Measurements from ENCODE around the gene PRSS36.
"Not testable (repeated sequence)": the region's sequence is repeated elsewhere in the genome, so short reads cannot be mapped to it uniquely, and the experiment has no call there.

Gene PRSS36

DNA sequence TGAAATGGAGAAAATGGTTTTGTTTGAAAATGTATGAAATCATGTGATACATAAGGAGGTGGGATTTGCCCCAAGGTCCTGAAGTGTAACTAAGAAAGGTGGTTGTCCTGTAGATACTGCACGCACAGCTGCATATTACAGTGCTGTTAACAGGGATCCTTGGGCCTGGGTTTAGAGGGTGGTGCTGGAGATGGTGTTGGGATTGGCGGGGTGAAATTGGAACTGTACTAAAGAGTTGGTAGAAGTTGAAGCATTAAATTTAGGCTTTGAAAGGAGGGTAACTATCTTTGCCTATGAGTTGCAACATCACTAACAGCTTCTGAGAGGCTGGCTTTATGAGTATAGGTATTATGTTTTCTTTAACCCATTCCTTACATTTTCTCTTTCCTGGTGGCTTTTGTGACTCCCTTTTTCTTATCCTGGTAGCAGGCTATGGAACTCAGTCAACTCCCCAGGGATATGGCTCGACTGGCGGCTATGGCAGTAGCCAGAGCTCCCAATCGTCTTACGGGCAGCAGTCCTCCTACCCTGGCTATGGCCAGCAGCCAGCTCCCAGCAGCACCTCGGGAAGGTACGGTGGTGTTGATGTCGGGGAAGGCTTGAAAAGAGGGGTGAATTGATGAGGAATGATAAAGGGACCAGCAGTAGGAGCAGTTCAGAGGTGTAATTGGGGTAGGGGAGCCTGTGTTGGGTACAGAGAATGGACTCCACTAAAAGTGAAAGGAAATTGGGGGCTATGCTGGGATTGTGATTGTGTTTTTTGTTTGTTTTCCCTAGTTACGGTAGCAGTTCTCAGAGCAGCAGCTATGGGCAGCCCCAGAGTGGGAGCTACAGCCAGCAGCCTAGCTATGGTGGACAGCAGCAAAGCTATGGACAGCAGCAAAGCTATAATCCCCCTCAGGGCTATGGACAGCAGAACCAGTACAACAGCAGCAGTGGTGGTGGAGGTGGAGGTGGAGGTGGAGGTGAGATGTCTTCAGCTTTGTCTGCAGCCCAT lies 33.9 kb upstream of the PRSS36 start:
- no peak for DNase-seq (ENCODE audit: low read depth)

GRCh38 chr16:31182391-31182790 lies 32.5 kb upstream of the PRSS36 start:
- DNase-seq (ENCODE audit: low read depth): no peak

DNA sequence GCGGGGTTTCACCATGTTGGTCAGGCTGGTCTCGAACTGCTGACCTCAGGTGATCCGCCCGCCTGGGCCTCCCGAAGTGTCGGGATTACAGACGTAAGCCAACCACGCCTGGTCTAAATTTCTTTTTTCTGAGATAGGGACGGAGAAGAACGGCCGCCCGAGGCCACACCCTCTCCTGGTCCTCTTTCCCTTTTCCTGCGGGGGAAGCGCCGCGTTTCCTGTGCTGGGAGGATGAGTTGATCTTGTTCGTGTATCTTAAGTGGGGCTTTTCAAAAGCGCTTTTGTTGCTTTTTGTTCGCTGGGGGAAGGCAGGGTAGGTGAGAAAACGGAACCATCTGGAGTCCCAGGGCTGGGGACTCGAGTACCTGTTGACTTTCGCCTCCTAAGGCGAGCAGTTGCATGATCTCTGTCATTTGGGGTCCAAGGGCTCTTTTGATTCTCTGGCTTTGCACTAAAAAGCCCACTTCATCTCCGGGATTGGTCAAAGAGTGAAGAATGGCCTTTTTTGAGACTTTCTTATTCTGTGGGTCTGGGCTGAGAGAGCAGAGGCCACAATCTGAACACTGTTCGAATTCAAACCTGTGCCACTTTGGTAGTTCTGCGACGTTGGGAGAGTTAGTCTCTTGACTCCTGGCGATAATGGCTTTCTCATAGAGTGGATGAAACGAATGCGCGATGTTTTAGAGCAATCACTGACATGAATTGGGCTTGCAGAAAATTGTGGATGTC lies 31.4 kb upstream of the PRSS36 start:
- DNase-seq (ENCODE audit: low read depth): no peak

- peak; percentile 86 for DNase-seq (ENCODE audit: low read depth)
Measured at GRCh38 chr16:31179747-31180459, 30.0 kb upstream of the PRSS36 start, which contains the start of gene FUS. Gene FUS, plus strand, starts transcription at chr16:31180139. Its CDS starts 76 bp downstream, at chr16:31180215.

- DNase-seq (ENCODE audit: low read depth): no peak
Measured at GRCh38 chr16:31179219-31179746, 29.4 kb upstream of the PRSS36 start.

DNA sequence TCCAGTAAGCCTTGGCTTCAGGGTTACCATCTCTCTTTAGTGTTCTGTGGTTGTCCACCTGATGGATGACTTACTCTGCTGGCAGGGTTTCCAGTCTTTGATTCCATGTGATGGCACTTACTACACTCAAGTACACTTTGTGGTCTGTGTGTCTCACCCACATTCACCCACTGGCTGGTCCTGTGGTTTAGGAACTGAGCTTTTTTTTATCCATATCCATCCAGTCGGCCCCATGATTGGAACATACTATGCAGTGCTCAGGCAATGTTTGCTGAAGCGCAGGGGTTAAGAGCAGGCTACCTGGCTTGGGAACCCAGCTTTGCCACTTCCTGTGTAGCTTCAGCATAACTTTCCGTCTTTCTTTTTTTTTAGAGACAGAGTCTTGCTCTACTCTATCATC lies 27.3 kb upstream of the PRSS36 start:
- no peak for DNase-seq (ENCODE audit: low read depth)

DNA sequence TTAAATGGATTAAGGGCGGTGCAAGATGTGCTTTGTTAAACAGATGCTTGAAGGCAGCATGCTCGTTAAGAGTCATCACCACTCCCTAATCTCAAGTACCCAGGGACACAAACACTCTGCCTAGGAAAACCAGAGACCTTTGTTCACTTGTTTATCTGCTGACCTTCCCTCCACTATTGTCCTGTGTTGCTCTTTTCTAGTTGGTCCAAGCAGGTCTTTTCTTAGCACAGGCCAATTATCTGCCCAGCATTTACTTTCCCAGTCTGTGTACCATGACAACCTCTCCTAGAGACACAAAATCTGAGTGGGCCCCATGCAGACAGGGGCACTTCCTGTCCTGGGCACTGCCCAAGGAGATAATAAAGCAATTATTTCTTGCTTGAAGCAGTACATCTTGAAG lies 20.2 kb upstream of the PRSS36 start:
- DNase-seq (ENCODE audit: low read depth): not testable (repeated sequence)

- DNase-seq (ENCODE audit: low read depth): no peak
Measured at GRCh38 chr16:31168848-31169247, 19.0 kb upstream of the PRSS36 start.

GRCh38 chr16:31167315-31167714 lies 17.4 kb upstream of the PRSS36 start:
- DNase-seq (ENCODE audit: low read depth): no peak

DNA sequence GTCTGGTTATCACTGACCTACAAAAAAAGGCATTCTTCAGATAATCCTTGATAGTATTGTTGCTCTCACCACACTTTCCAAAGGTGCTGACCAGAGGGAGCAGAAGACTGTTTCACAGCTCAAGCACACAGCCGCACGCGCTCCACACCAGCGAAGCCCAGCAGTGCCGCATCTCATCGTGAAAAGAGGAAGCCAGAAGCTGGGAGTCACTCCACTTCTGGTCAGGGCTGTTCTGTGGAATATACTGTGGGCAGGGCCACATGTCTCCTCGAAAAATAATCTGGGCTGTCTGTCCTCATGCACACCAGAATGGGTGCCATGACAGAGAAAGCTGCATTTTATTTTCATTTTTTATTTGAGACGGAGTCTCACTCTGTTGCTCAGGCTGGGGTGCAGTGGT lies 7.3 kb upstream of the PRSS36 start:
- DNase-seq (ENCODE audit: low read depth): no peak

- DNase-seq (ENCODE audit: low read depth): not testable (repeated sequence)
Measured at GRCh38 chr16:31150976-31151375, 1.1 kb upstream of the PRSS36 start.

DNA sequence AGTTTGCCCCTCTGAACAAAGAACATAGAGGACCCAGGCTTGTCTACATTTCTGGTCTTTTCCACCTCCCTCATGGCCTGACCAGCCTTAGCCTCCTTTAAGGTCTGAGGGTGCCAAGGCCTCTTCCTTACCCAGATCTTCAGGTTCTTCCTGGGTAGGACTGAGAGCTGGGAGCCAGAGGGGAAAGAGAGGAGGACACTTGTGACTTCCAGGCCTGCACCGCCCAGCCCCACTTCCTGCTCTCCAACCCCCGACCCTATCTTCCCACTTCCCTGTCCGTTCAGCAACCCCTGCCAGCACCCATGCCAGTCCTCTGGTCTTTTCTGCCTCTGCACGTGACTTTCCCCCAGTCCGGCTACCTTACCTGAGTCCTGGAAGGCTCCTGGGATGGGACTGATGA lies 534 bp downstream of the PRSS36 start:
- DNase-seq (ENCODE audit: low read depth): no peak

DNA sequence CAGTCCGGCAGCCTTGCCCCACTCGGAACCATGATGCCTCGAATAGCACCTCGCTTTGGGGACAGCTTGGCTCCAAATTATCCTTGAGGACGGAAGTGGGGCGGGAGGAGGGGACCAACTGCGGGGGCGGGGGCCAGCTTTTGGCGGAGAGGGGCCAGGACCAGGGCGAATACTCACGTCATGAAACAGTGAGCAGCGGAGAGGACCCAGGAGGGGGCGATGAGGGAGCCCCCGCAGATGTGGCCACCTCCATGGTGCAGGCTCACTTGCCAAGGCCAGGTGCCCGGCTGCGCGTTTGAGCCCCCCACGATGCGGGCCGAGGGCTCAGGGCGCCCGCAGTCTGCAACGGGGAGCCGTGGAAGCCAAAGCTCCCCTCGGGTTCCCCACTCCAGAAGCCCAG lies 970 bp downstream of the PRSS36 start:
- no peak for DNase-seq (ENCODE audit: low read depth)

GRCh38 chr16:31148281-31148728 lies 1.6 kb downstream of the PRSS36 start:
- DNase-seq (ENCODE audit: low read depth): no peak

GRCh38 chr16:31147574-31147973 lies 2.3 kb downstream of the PRSS36 start:
- DNase-seq (ENCODE audit: low read depth): no peak

GRCh38 chr16:31145398-31145990 lies 4.4 kb downstream of the PRSS36 start:
- DNase-seq (ENCODE audit: low read depth): no peak

GRCh38 chr16:31144418-31144817 lies 5.4 kb downstream of the PRSS36 start:
- DNase-seq (ENCODE audit: low read depth): not testable (repeated sequence)

- DNase-seq (ENCODE audit: low read depth): no peak
Measured at GRCh38 chr16:31143694-31144148, 6.1 kb downstream of the PRSS36 start.

- DNase-seq (ENCODE audit: low read depth): no peak
Measured at GRCh38 chr16:31143011-31143693, 6.7 kb downstream of the PRSS36 start.

DNA sequence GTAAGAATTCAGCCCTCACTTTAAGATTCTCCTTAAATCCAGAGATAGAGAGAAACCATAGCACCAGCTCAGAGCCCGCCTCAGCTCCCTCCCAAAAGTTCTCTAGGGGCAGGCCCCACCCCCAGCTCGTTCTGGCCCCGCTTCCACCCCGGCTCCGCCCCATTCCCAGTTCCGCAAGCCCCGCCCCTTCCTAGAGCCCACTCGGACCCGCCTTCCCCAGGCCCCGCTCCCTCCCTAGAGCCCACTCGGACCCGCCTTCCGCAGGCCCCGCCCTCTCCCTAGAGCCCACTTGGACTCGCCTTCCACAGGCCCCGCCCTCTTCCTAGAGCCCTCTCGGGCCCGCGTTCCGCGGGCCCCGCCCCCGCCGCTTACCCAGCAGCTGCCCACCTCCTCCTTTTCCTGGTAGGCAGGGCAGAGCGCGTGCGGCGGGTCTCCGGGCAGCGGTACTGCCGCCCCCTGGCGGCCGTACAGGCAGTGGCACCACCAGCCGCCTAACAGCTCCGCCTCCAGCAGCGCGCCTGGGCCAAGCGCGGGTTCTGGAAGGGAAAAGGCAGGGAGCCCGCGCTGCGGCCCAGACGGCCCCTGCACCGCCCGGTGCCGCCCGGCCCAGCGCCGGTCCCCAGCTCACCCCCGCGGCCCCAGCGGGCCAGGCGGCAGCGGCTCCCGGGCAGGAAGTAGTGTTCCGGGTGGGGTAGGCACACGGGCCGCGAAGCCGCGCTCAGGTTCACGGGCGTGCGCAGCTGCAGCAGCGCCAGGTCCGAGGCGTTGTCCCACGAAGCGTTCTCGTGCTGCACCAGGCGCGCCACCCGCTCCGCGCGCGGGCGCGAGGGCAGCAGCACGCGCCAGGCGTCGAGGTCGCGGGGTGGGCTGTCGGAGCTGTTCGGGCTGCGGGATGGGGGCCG lies 7.5 kb downstream of the PRSS36 start:
- peak; percentile 99 for DNase-seq (ENCODE audit: low read depth)
